ENCODE results near the gene CCDC136. TPM values are rescaled to one million over a fixed set of nuclear protein-coding genes. Genes with fewer than 3 reads are reported as not detected.

Gene CCDC136
- total RNA-seq, 1 experiment from 2014 or later: 31.1 TPM

DNA sequence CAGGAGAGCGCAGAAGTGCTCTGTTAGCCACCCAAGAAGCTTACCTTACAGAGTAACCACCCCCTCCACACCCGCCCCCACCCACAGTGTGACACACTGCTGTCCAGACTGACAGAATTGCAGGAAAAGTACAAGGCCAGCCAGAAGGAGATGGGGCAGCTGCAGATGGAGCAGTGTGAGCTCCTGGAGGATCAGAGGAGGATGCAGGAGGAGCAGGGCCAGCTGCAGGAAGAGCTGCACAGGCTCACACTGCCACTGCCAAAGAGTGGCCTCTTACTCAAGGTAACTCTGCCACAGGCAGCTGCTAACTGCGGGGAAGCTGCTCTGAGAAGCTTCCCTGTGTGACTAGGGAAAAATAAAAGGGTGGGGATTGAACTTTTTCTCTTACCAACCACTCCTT is 17.6 kb downstream of the CCDC136 start:
- no peaks in the 10 kb centered on the region for H3K79me1 ChIP-seq (ENCODE audit: insufficient read depth, low read depth, low read length, poor library complexity, severe bottlenecking)
- H4K8ac ChIP-seq (replicated peaks; ENCODE audit: insufficient read length, low read depth, low read length): no peak overlapping the region
- no peak overlapping the region for H3K9ac ChIP-seq (ENCODE audit: extremely low read depth, insufficient read length, low read length)
- no peak overlapping the region for H3K18ac ChIP-seq (ENCODE audit: insufficient read length, low read depth, low read length)
- no peak overlapping the region for H4K91ac ChIP-seq (ENCODE audit: insufficient read length, low read depth, low read length)
- H3K27me3 ChIP-seq (ENCODE audit: insufficient read depth, low read length): no peaks in the 10 kb centered on the region
- H3K79me2 ChIP-seq (ENCODE audit: insufficient read depth, low read length): no peaks in the 10 kb centered on the region
- H2BK120ac ChIP-seq (ENCODE audit: low read depth, low read length, poor library complexity, severe bottlenecking): no peak overlapping the region
- H2BK12ac ChIP-seq (ENCODE audit: insufficient read length, low read depth, low read length): no peak overlapping the region
- H3K4me1 ChIP-seq (ENCODE audit: insufficient read depth, low read length): 0 out of 2 replicates have a peak, but pooled peaks cover 3% of the 10 kb centered on the region
- H2BK20ac ChIP-seq (ENCODE audit: low read depth, low read length, poor library complexity, severe bottlenecking): no peak overlapping the region
- no peak overlapping the region for H3K14ac ChIP-seq (ENCODE audit: insufficient read depth, low read length)
- no peaks in the 10 kb centered on the region for H3K23me2 ChIP-seq (ENCODE audit: insufficient read length, low read depth, low read length, poor library complexity, severe bottlenecking)
- H3K23ac ChIP-seq (ENCODE audit: insufficient read length, low read depth, low read length): no peak overlapping the region
- H3K4me1 Mint-ChIP-seq: peaks cover 4 to 6% of the 10 kb centered on the region in 2 experiments
- no peak overlapping the region for H3K4me2 ChIP-seq (ENCODE audit: insufficient read depth, insufficient read length, low read length)
- TF ChIP-seq CTCF (conservative IDR thresholded peaks at IDR 0.05): no peak
- H3K27ac ChIP-seq (ENCODE audit: insufficient read length, low read depth, low read length): no peak overlapping the region
- H3T11ph ChIP-seq (ENCODE audit: low read length): no peak overlapping the region
- H3K4ac ChIP-seq (ENCODE audit: low read depth, low read length): no peak overlapping the region
- no peak overlapping the region for H3K56ac ChIP-seq (ENCODE audit: insufficient read length, low read depth, low read length)
- no peaks in the 10 kb centered on the region for H4K20me1 ChIP-seq (ENCODE audit: control insufficient read depth, insufficient read depth, insufficient read length)
- no peak for DNase-seq
- no CpG with 5 or more reads among the region's 3 CpGs for WGBS (ENCODE audit: extremely low coverage, insufficient read length, low lambda C conversion rate)
- H3K9me3 Mint-ChIP-seq: no peaks in the 10 kb centered on the region
- no peak overlapping the region for H2BK5ac ChIP-seq (ENCODE audit: insufficient read length, low read length)
- H4K5ac ChIP-seq (ENCODE audit: insufficient read length, low read depth, low read length): no peak overlapping the region
- no peak overlapping the region for H2AFZ ChIP-seq (ENCODE audit: low read length)
- peak overlapping the region in 1 of 3 experiments; percentile 25; a peak in 1 of 7 replicates for H3K27ac Mint-ChIP-seq
- H2AK5ac ChIP-seq (ENCODE audit: insufficient read length, low read length): no peak overlapping the region
- H3K9me3 ChIP-seq (ENCODE audit: control insufficient read depth, low read depth, low read length): no peaks in the 10 kb centered on the region
- H3K36me3 Mint-ChIP-seq (ENCODE audit: insufficient read depth in 1 of 3, low read depth in 3 of 3): peaks cover 18 to 51% (median 35%) of the 10 kb centered on the region in 3 experiments; a peak in 6 of 7 replicates
- no peaks in the 10 kb centered on the region for H3K27me3 Mint-ChIP-seq (ENCODE audit: low read depth)
- no peak overlapping the region for H3K4me3 Mint-ChIP-seq
- H2BK15ac ChIP-seq (ENCODE audit: low read depth, low read length): no peak overlapping the region
